Neuronal stem cell (in vitro differentiated cells): ENCODE measurements around the gene SMIM36.

Experiments used
- DNase-seq: peaks from one replicate; pipeline ENCODE4 v3.0.0-alpha.2; 2013; ENCODE audit warnings: low spot score
- H2AFZ ChIP-seq: one replicate; pipeline ENCODE4 v1.6.1; 2013; ENCODE audit warnings: mild to moderate bottlenecking, low read length, inconsistent platforms
- H2AK5ac ChIP-seq: 2 replicates; pipeline ENCODE4 v1.6.1; 2013; ENCODE audit warnings: low read depth, mild to moderate bottlenecking, inconsistent platforms, low read length, moderate library complexity, mixed read lengths
- H2BK120ac ChIP-seq: 2 replicates; pipeline ENCODE4 v1.6.1; 2013; ENCODE audit warnings: low read depth, mild to moderate bottlenecking, inconsistent platforms, low read length, moderate library complexity, mixed read lengths
- H2BK12ac ChIP-seq: one replicate; pipeline ENCODE4 v1.6.1; 2013; ENCODE audit warnings: low read length, inconsistent platforms
- H2BK15ac ChIP-seq: 2 replicates; pipeline ENCODE4 v1.6.1; 2013; ENCODE audit warnings: mild to moderate bottlenecking, low read length, inconsistent platforms, mixed read lengths
- H2BK5ac ChIP-seq: one replicate; pipeline ENCODE4 v1.6.1; 2013; ENCODE audit warnings: inconsistent platforms, mild to moderate bottlenecking, low read length, moderate library complexity
- H3K14ac ChIP-seq: one replicate; pipeline ENCODE4 v1.6.1; 2013; ENCODE audit warnings: low read length, inconsistent platforms
- H3K18ac ChIP-seq: 2 replicates; pipeline ENCODE4 v1.6.1; 2013; ENCODE audit warnings: low read length, inconsistent platforms
- H3K23ac ChIP-seq: 2 replicates; pipeline ENCODE4 v1.6.1; 2013; ENCODE audit warnings: low read depth, mild to moderate bottlenecking, mixed read lengths, low read length, inconsistent platforms; ENCODE audit not compliant: poor library complexity
- H3K27ac ChIP-seq: replicated peaks from 3 replicates; pipeline ENCODE4 v1.5.1; 2013; ENCODE audit warnings: low read length, inconsistent platforms
- H3K27me3 ChIP-seq, 3 experiments: 2 replicates each; pipeline ENCODE4 v1.6.1; 2013; ENCODE audit warnings: low read length in 3 of 3, mild to moderate bottlenecking in 2 of 3, inconsistent platforms in 1 of 3, low read depth in 1 of 3, mixed read lengths in 1 of 3, moderate library complexity in 1 of 3; ENCODE audit not compliant: control insufficient read depth in 3 of 3, insufficient read depth in 3 of 3
- H3K36me3 ChIP-seq, 2 donors: replicated peaks in 1 of 2; 2 replicates each; pipeline ENCODE4 v1.6.1; 2013; ENCODE audit warnings: low read length in 2 of 2; ENCODE audit not compliant: control insufficient read depth in 2 of 2, insufficient read depth in 2 of 2
- H3K4ac ChIP-seq: 2 replicates; pipeline ENCODE4 v1.6.1; 2013; ENCODE audit warnings: inconsistent platforms, mild to moderate bottlenecking, low read length, moderate library complexity
- H3K4me1 ChIP-seq, 2 donors: 1 replicate in 1 of 2; 2 replicates in 1 of 2; pipeline ENCODE4 v1.6.1; 2013; ENCODE audit warnings: low read length in 2 of 2, low read depth in 1 of 2; ENCODE audit not compliant: control insufficient read depth in 2 of 2, insufficient read depth in 1 of 2
- H3K4me2 ChIP-seq: one replicate; pipeline ENCODE4 v1.6.1; 2013; ENCODE audit warnings: mild to moderate bottlenecking, low read length, inconsistent platforms; ENCODE audit not compliant: insufficient read depth, poor library complexity, severe bottlenecking
- H3K4me3 ChIP-seq, 2 donors: 2 replicates each; pipeline ENCODE4 v1.5.1; 2013; ENCODE audit warnings: low read length in 2 of 2, mild to moderate bottlenecking in 2 of 2, inconsistent platforms in 1 of 2, moderate library complexity in 1 of 2
- H3K79me1 ChIP-seq: one replicate; pipeline ENCODE4 v1.6.1; 2013; ENCODE audit warnings: low read depth, mild to moderate bottlenecking, inconsistent platforms, low read length, moderate library complexity
- H3K9ac ChIP-seq: one replicate; pipeline ENCODE4 v1.6.1; 2013; ENCODE audit warnings: mild to moderate bottlenecking, low read depth, low read length, inconsistent platforms; ENCODE audit not compliant: poor library complexity
- H3K9me3 ChIP-seq, 2 donors: replicated peaks in 1 of 2; 2 replicates each; pipeline versions ENCODE3 to v1.6.1; 2013; ENCODE audit warnings: low read length in 2 of 2, mild to moderate bottlenecking in 2 of 2, inconsistent platforms in 1 of 2, low read depth in 1 of 2, mixed read lengths in 1 of 2, moderate library complexity in 1 of 2; ENCODE audit not compliant: control insufficient read depth in 2 of 2, insufficient read depth in 1 of 2
- H4K8ac ChIP-seq: one replicate; pipeline ENCODE4 v1.6.1; 2013; ENCODE audit warnings: low read depth, mild to moderate bottlenecking, inconsistent platforms, low read length, moderate library complexity
- H4K91ac ChIP-seq: one replicate; pipeline ENCODE4 v1.6.1; 2013; ENCODE audit warnings: low read length, low read depth, mild to moderate bottlenecking, inconsistent platforms; ENCODE audit not compliant: poor library complexity
- WGBS, 2 donors: extraction: QIAGEN DNeasy Blood & Tissue Kit; methylation state at CpG; one replicate each; pipeline ENCODE4 v1.1.7; 2013; ENCODE audit warnings: missing lambda C conversion rate in 2 of 2, mixed read lengths in 1 of 2; ENCODE audit not compliant: insufficient read length in 2 of 2, insufficient replicate concordance in 1 of 2; ENCODE audit errors: extremely low coverage in 2 of 2; 5-methylcytosine and 5-hydroxymethylcytosine counted together

Gene SMIM36

GRCh38 chr17:55484575-55484974 is 26.7 kb downstream of the SMIM36 start:
- H2AFZ ChIP-seq, result no peak overlapping the region
- H3K4me1 ChIP-seq, result peaks cover 0 to 2% of the 10 kb centered on the region in 2 donors
- no peak overlapping the region for H4K8ac ChIP-seq
- no peak overlapping the region for H2BK15ac ChIP-seq
- H3K4me3 ChIP-seq, result no peak overlapping the region
- no peak overlapping the region for H2BK120ac ChIP-seq
- H3K14ac ChIP-seq, result no peak overlapping the region
- H3K27me3 ChIP-seq, result no peaks in the 10 kb centered on the region
- no peak overlapping the region for H3K4ac ChIP-seq
- H3K27ac ChIP-seq, result no peak overlapping the region
- no peaks in the 10 kb centered on the region for H3K36me3 ChIP-seq
- H2BK12ac ChIP-seq, result no peak overlapping the region
- DNase-seq, result no peak
- H3K9ac ChIP-seq, result no peak overlapping the region
- H4K91ac ChIP-seq, result no peak overlapping the region
- H3K4me2 ChIP-seq, result no peak overlapping the region
- no peak overlapping the region for H3K18ac ChIP-seq
- no peak overlapping the region for H2AK5ac ChIP-seq
- no peak overlapping the region for H2BK5ac ChIP-seq
- H3K23ac ChIP-seq, result no peak overlapping the region
- no peaks in the 10 kb centered on the region for H3K9me3 ChIP-seq
- WGBS, 2 donors, result no CpG with 5 or more reads among the region's 2 CpGs
- no peaks in the 10 kb centered on the region for H3K79me1 ChIP-seq

DNA sequence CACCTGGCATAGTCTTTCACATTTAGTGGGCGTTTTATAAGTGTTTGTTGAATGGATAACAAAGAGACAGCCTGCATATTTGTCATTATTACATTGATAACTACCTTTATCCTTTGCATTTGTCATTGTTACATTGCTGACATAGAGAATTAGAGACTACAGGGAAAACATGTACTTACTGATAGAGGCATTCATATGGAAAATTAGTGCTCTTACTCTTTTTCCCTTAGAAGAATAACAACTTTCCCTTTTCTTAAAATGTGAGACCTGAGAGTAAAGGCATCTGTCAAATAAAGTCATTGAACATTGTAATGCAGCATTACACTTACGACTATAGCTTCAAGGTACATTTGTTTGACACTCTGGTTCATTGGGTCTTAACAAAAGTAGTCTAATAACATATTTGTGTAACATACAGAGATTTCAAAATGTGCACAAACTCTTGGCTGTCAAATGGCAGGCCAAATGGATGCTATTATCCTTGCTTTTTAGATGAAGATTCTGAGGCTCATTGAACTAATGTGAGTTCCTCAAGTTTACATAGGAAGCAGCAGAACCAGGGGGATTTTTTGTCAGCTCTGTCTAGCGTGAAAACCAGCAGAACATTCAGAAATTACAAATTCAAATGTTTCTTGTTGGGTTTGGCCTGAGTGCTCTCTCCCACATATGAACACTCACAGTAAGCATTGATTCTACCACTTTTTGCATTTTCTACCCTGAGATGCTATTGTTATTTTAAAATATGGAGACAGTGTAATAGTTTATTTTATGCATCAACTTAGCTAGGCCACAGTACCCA is 28.5 kb downstream of the SMIM36 start:
- Histone ChIP-seq H3K27ac (no peak overlapping the region), H3K18ac (no peak overlapping the region), H3K79me1 (no peaks in the 10 kb centered on the region), H2AK5ac (no peak overlapping the region), H2AFZ (no peak overlapping the region), H2BK12ac (no peak overlapping the region), H3K14ac (no peak overlapping the region), H3K9me3 (no peaks in the 10 kb centered on the region), H3K4ac (no peak overlapping the region), H3K4me1 (no peaks in the 10 kb centered on the region), H2BK120ac (no peak overlapping the region), H4K8ac (no peak overlapping the region), H3K23ac (no peak overlapping the region), H3K9ac (no peak overlapping the region), H2BK15ac (no peak overlapping the region), H3K4me3 (no peak overlapping the region), H3K4me2 (no peak overlapping the region), H3K36me3 (no peaks in the 10 kb centered on the region), H4K91ac (no peak overlapping the region), H2BK5ac (no peak overlapping the region), H3K27me3 (no peaks in the 10 kb centered on the region)
- no CpG with 5 or more reads among the region's 3 CpGs for WGBS, 2 donors
- DNase-seq, result no peak

- no peak overlapping the region for H3K9ac ChIP-seq
- no peak overlapping the region for H3K4ac ChIP-seq
- no peak for DNase-seq
- no peak overlapping the region for H3K27ac ChIP-seq
- no peak overlapping the region for H3K4me3 ChIP-seq
- H2AK5ac ChIP-seq, result no peak overlapping the region
- no peaks in the 10 kb centered on the region for H3K27me3 ChIP-seq
- H2AFZ ChIP-seq, result no peak overlapping the region
- no peak overlapping the region for H2BK120ac ChIP-seq
- no peak overlapping the region for H2BK12ac ChIP-seq
- no peak overlapping the region for H3K4me2 ChIP-seq
- H3K9me3 ChIP-seq, result no peaks in the 10 kb centered on the region
- H3K36me3 ChIP-seq, result no peaks in the 10 kb centered on the region
- H3K18ac ChIP-seq, result no peak overlapping the region
- no peaks in the 10 kb centered on the region for H3K4me1 ChIP-seq
- H3K23ac ChIP-seq, result no peak overlapping the region
- no peaks in the 10 kb centered on the region for H3K79me1 ChIP-seq
- no peak overlapping the region for H4K8ac ChIP-seq
- H2BK5ac ChIP-seq, result no peak overlapping the region
- H2BK15ac ChIP-seq, result no peak overlapping the region
- H4K91ac ChIP-seq, result no peak overlapping the region
- H3K14ac ChIP-seq, result no peak overlapping the region
Measured at GRCh38 chr17:55480631-55481315, 30.5 kb downstream of the SMIM36 start.

GRCh38 chr17:55479903-55480302 is 31.3 kb downstream of the SMIM36 start:
- no peak overlapping the region for H3K27ac ChIP-seq
- no peaks in the 10 kb centered on the region for H3K4me1 ChIP-seq
- H2AK5ac ChIP-seq, result no peak overlapping the region
- H3K9me3 ChIP-seq, result no peaks in the 10 kb centered on the region
- H3K79me1 ChIP-seq, result no peaks in the 10 kb centered on the region
- H2BK5ac ChIP-seq, result no peak overlapping the region
- H4K91ac ChIP-seq, result no peak overlapping the region
- H3K36me3 ChIP-seq, result no peaks in the 10 kb centered on the region
- H2BK15ac ChIP-seq, result no peak overlapping the region
- no peak overlapping the region for H3K18ac ChIP-seq
- no peak overlapping the region for H2BK120ac ChIP-seq
- H4K8ac ChIP-seq, result no peak overlapping the region
- H2BK12ac ChIP-seq, result no peak overlapping the region
- no peak overlapping the region for H3K23ac ChIP-seq
- no peaks in the 10 kb centered on the region for H3K27me3 ChIP-seq
- no CpG with 5 or more reads among the region's 2 CpGs for WGBS, 2 donors
- H3K9ac ChIP-seq, result no peak overlapping the region
- no peak overlapping the region for H3K14ac ChIP-seq
- H3K4me2 ChIP-seq, result no peak overlapping the region
- no peak overlapping the region for H2AFZ ChIP-seq
- H3K4ac ChIP-seq, result no peak overlapping the region
- no peak overlapping the region for H3K4me3 ChIP-seq
- DNase-seq, result no peak
